K562 (cell line): Measurements from ENCODE around the gene ITPRIP. TPM values are rescaled to one million over a fixed set of nuclear protein-coding genes. Genes with fewer than 3 reads are reported as not detected.

Experiments used
- ATAC-seq: fragments of 200-7000 bp; cut with Tn5 transposase; 3 replicates; pipeline ENCODE4 v1.9.1; 2020; ENCODE audit warnings: moderate library complexity
- BruUV-seq: library from RNA; stranded (reverse); fragments of 400-500 nt; replicated peaks from 2 replicates; lab custom pipeline; 2021; lab: Mats Ljungman, UMichigan
- CTCF ChIA-PET: fragments of 300-600 bp; formaldehyde crosslinking; extraction: SDS; loops from one replicate; lab custom pipeline; 2021; ENCODE audit warnings: low intra/inter-chr PET ratio; lab: Yijun Ruan, JAX
- POLR2A ChIA-PET: fragments of 300-600, 350-650 bp; sonication (Branson Sonifier 250); formaldehyde crosslinking; extraction: SDS; loops from one replicate; lab custom pipeline; 2021; ENCODE audit warnings: antibody characterized with exemption, inconsistent platforms; lab: Yijun Ruan, JAX
- DNase-seq, 4 experiments: peaks; one replicate each; pipeline versions ENCODE4 v3.0.0 to v3.0.0-alpha.2; 2011 to 2018; ENCODE audit warnings: low spot score in 3 of 4, mixed read lengths in 3 of 4; ENCODE audit errors: extremely low read depth in 1 of 4
- FAIRE-seq: peaks from 2 replicates; lab custom pipeline; 2011; peaks lifted over from hg19 to GRCh38; lab: Jason Lieb, UNC
- H2AFZ ChIP-seq: 2 replicates; pipeline ENCODE4 v1.6.0; 2011; ENCODE audit warnings: low read depth, low read length, control low read depth, inconsistent platforms
- H3K27ac ChIP-seq: fragments of 200-600 bp; 3 replicates; pipeline ENCODE4 v1.8.0; 2011; ENCODE audit warnings: low read depth, mild to moderate bottlenecking, control low read depth, inconsistent platforms, low read length, moderate library complexity, mixed read lengths; ENCODE audit errors: extremely low read depth
- H3K27me3 ChIP-seq, 2 experiments: fragments of 300-600 bp in 1 of 2; 2 replicates in 1 of 2; 3 replicates in 1 of 2; pipeline versions ENCODE4 v1.6.0 to v1.8.0; 2011; ENCODE audit warnings: inconsistent platforms in 2 of 2, low read length in 2 of 2, mild to moderate bottlenecking in 1 of 2, mixed read lengths in 1 of 2, moderate library complexity in 1 of 2; ENCODE audit not compliant: control insufficient read depth in 2 of 2, insufficient read depth in 2 of 2
- H3K36me3 ChIP-seq: fragments of 300-600 bp; 3 replicates; pipeline ENCODE4 v1.8.0; 2011; ENCODE audit warnings: mild to moderate bottlenecking, low read length, inconsistent platforms; ENCODE audit not compliant: control insufficient read depth, insufficient read depth
- H3K4me1 ChIP-seq, 2 experiments: fragments of 200-600 bp in 1 of 2; replicated peaks in 1 of 2; 2 replicates in 1 of 2; 3 replicates in 1 of 2; pipeline versions ENCODE4 v1.5.1 to v1.8.0; 2011; ENCODE audit warnings: inconsistent platforms in 2 of 2, low read length in 2 of 2, mild to moderate bottlenecking in 1 of 2, mixed read lengths in 1 of 2, moderate library complexity in 1 of 2; ENCODE audit not compliant: control insufficient read depth in 2 of 2, insufficient read depth in 2 of 2
- H3K4me2 ChIP-seq: 2 replicates; pipeline ENCODE4 v1.6.1; 2011; ENCODE audit warnings: low read length, control low read depth, inconsistent platforms, mixed read lengths; ENCODE audit not compliant: insufficient read depth
- H3K4me3 ChIP-seq: fragments of 200-600 bp; sonication (generic), shearing (Covaris generic); 2 replicates; pipeline ENCODE4 v1.5.1; 2016; ENCODE audit warnings: control low read depth, inconsistent platforms
- H3K79me2 ChIP-seq: fragments of 200-600 bp; 3 replicates; pipeline ENCODE4 v1.8.0; 2011; ENCODE audit warnings: low read length, inconsistent platforms; ENCODE audit not compliant: control insufficient read depth, insufficient read depth
- H3K9ac ChIP-seq, 2 experiments: 2 replicates each; pipeline versions ENCODE4 v1.6.0 to v1.6.1; 2011; ENCODE audit warnings: low read depth in 2 of 2, low read length in 2 of 2, control low read depth in 1 of 2, inconsistent platforms in 1 of 2, mild to moderate bottlenecking in 1 of 2, mixed read lengths in 1 of 2; ENCODE audit not compliant: insufficient read depth in 1 of 2
- H3K9me1 ChIP-seq: one replicate; pipeline ENCODE4 v1.6.0; 2011; ENCODE audit warnings: inconsistent platforms, mild to moderate bottlenecking, low read length, moderate library complexity; ENCODE audit not compliant: control insufficient read depth, insufficient read depth
- H3K9me3 ChIP-seq: replicated peaks from 2 replicates; pipeline ENCODE4 v1.5.1; 2011; ENCODE audit warnings: low read depth, low read length, inconsistent platforms; ENCODE audit not compliant: control insufficient read depth, insufficient read depth
- H4K20me1 ChIP-seq: replicated peaks from 2 replicates; pipeline ENCODE4 v1.6.1; 2011; ENCODE audit warnings: low read length, inconsistent platforms, mixed read lengths; ENCODE audit not compliant: control insufficient read depth, insufficient read depth
- POLR2AphosphoS5 ChIP-seq: IDR thresholded peaks from 2 replicates; pipeline ENCODE4 v1.6.1; 2011; ENCODE audit warnings: mild to moderate bottlenecking, low read depth, low read length, moderate library complexity; ENCODE audit not compliant: control insufficient read depth, insufficient read depth
- RB1 ChIP-seq: fragments of 450-650 bp; IDR thresholded peaks from 2 replicates; pipeline ENCODE4 v1.6.1; 2017; ENCODE audit warnings: low read depth, mild to moderate bottlenecking
- RBM22 ChIP-seq: fragments of 200-400 bp; formaldehyde crosslinking; IDR thresholded peaks from 2 replicates; pipeline ENCODE4 v1.6.1; 2018; ENCODE audit warnings: low read length, low read depth; ENCODE audit not compliant: poor library complexity, severe bottlenecking
- RNF2 ChIP-seq: sonication (generic); IDR thresholded peaks from 2 replicates; pipeline ENCODE4 v1.6.1; 2016
- SPI1 ChIP-seq: IDR thresholded peaks from 2 replicates; pipeline ENCODE4 v1.6.1; 2011; ENCODE audit warnings: low read depth, low read length, control low read depth, borderline replicate concordance
- THRB ChIP-seq: fragments of 450-650 bp; formaldehyde crosslinking; conservative IDR thresholded peaks from 2 replicates; pipeline ENCODE4 v1.4.0; 2022; ENCODE audit warnings: mild to moderate bottlenecking, missing genetic modification characterization
- ZNF133 ChIP-seq: fragments of 250-450 bp; sonication (Bioruptor Pico); IDR thresholded peaks from 2 replicates; pipeline ENCODE4 v1.4.0; 2020; ENCODE audit warnings: mild to moderate bottlenecking
- WGBS: fragments of 100-300 bp; shearing (Covaris generic); methylation state at CpG from one replicate; pipeline ENCODE4 v1.1.6; 2016; ENCODE audit warnings: low coverage, mixed read lengths; ENCODE audit not compliant: insufficient coverage; ENCODE audit errors: missing lambda C conversion rate; 5-methylcytosine and 5-hydroxymethylcytosine counted together
- in situ Hi-C: fragments of 300-500 bp; cut with MboI; formaldehyde crosslinking; loops from 4 replicates; pipeline ENCODE4 v1.15.0; 2018; ENCODE audit warnings: inconsistent platforms, mixed read lengths
- intact Hi-C: fragments of 100-400 bp; cut with micrococcal nuclease; formaldehyde crosslinking; loops from 2 replicates; pipeline ENCODE4 v1.14.2; 2022
- polyA plus RNA-seq, 8 experiments: library from polyadenylated mRNA; depleted of rRNA in 4 of 8; stranded (reverse) in 5 of 8; unstranded in 3 of 8; fragments of >200 nt; fragmentation: Nextera tagmentation in 2 of 8; fragmentation: Illumina TruSeq in 1 of 8; extraction: Ambion mirVana in 2 of 8; extraction: Trizol in 1 of 8; gene quantifications; 2 replicates each; pipeline versions ENCODE4 v1.2.1 to v1.2.3, GENCODE V29; 2011 to 2014; ENCODE audit warnings: inconsistent platforms in 1 of 8, missing spikeins in 1 of 8
- total RNA-seq, 7 experiments: library from RNA; depleted of rRNA in 6 of 7; stranded (reverse); fragments of >200 nt in 6 of 7; fragmentation: Illumina TruSeq in 2 of 7; extraction: Trizol in 2 of 7; gene quantifications; 2 replicates each; pipeline versions ENCODE4 v1.2.1 to v1.2.3, GENCODE V29; 2011 to 2021; ENCODE audit warnings: low replicate concordance in 1 of 7

Gene ITPRIP
- total and polyA plus RNA-seq, 9 of the 15 experiments (the other 6 are each of a cell fraction or from before 2014, with no cell fraction given), result 4.4 to 28.5 (median 10.9) TPM

- TF ChIP-seq THRB (CRISPR knock-in tag) (no peak), ZNF133 (no peak), RB1 (no peak)
Measured at GRCh38 chr10:104324931-104325330, 13.3 kb downstream of the ITPRIP start (continued).

- Histone ChIP-seq H3K4me3 (no peak overlapping the region), H3K27ac (no peak overlapping the region)
- in situ Hi-C loops, result no loop called here
- TF ChIP-seq POLR2AphosphoS5 (0 out of 2 replicates have a peak, but pooled peaks have one; percentile 15), SPI1 (peak; percentile 30; the same call in 1 of the 2 replicates), RBM22 (peak; percentile 28), RNF2 (no peak)
- TF ChIP-seq, all 486 proteins: peak for 3
- CTCF ChIA-PET, result no interaction called here
- H3K79me2 ChIP-seq, result peaks cover 100% of the 10 kb centered on the region
- no peak for FAIRE-seq
- H3K36me3 ChIP-seq, result peaks cover 67% of the 10 kb centered on the region; the same call in 2 of the 3 replicates
- peaks cover 24% of the 10 kb centered on the region for H3K9me1 ChIP-seq
- no peak overlapping the region for H2AFZ ChIP-seq
- WGBS, result 80% methylated on average over 4 of the region's 9 CpGs
- H3K9me3 ChIP-seq, result no peaks in the 10 kb centered on the region
- H4K20me1 ChIP-seq, result peaks cover 77% of the 10 kb centered on the region
- no peak for DNase-seq
- no peak for ATAC-seq
- no TSS peak for BruUV-seq
- H3K4me2 ChIP-seq, result no peak overlapping the region
- intact Hi-C loops, result no loop called here
- H3K27me3 ChIP-seq, result no peaks in the 10 kb centered on the region
- peaks cover 14 to 28% of the 10 kb centered on the region in 2 experiments for H3K4me1 ChIP-seq
- POLR2A ChIA-PET, result no interaction called here
- H3K9ac ChIP-seq, result no peak overlapping the region
Measured at GRCh38 chr10:104324221-104324686, 14.0 kb downstream of the ITPRIP start.
